ENCODE results near the gene NTN1. TPM values are rescaled to one million over a fixed set of nuclear protein-coding genes. Genes with fewer than 3 reads are reported as not detected.
A peak's percentile ranks its signal among the peaks of the same experiment; 100 is the strongest.
"Not testable (repeated sequence)": the region's sequence is repeated elsewhere in the genome, so short reads cannot be mapped to it uniquely, and the experiment has no call there.

Gene NTN1
- total RNA-seq, 1 donor from 2014 or later, result 2.5 TPM

DNA sequence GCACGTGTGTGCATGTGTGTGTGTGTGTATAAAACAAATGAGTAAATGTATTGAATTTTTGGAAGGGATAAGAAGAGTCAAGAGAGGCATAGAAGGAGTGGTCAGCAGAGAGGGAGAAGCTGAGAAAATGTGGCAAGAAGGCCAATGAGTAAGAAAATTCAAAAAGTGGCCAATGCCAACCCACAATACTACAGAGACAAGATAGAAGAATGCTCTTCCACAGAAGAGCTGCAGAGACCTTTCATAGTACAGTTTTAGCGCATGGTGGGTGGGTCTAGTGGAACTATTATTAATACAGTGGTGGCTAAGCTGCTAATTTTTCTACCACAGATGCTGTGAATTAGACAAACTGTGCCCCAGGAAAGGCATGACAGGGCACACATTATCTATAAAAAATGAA, 233.5 kb downstream of the NTN1 start:
- Mint-ChIP-seq H3K4me1 (peaks cover 26% of the 10 kb centered on the region), H3K27ac (no peak overlapping the region), H3K9me3 (no peaks in the 10 kb centered on the region), H3K27me3 (ENCODE audit: low read depth) (peaks cover 1% of the 10 kb centered on the region), H3K36me3 (peaks cover 2% of the 10 kb centered on the region), H3K4me3 (no peak overlapping the region)
- no peak for DNase-seq (ENCODE audit: low spot score in 2 of 2, unreplicated experiment in 2 of 2)
- TF ChIP-seq, protein P1, sequence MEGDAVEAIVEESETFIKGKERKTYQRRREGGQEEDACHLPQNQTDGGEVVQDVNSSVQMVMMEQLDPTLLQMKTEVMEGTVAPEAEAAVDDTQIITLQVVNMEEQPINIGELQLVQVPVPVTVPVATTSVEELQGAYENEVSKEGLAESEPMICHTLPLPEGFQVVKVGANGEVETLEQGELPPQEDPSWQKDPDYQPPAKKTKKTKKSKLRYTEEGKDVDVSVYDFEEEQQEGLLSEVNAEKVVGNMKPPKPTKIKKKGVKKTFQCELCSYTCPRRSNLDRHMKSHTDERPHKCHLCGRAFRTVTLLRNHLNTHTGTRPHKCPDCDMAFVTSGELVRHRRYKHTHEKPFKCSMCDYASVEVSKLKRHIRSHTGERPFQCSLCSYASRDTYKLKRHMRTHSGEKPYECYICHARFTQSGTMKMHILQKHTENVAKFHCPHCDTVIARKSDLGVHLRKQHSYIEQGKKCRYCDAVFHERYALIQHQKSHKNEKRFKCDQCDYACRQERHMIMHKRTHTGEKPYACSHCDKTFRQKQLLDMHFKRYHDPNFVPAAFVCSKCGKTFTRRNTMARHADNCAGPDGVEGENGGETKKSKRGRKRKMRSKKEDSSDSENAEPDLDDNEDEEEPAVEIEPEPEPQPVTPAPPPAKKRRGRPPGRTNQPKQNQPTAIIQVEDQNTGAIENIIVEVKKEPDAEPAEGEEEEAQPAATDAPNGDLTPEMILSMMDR (IDR thresholded peaks at IDR 0.05; ENCODE audit: unreplicated experiment), result no peak

DNA sequence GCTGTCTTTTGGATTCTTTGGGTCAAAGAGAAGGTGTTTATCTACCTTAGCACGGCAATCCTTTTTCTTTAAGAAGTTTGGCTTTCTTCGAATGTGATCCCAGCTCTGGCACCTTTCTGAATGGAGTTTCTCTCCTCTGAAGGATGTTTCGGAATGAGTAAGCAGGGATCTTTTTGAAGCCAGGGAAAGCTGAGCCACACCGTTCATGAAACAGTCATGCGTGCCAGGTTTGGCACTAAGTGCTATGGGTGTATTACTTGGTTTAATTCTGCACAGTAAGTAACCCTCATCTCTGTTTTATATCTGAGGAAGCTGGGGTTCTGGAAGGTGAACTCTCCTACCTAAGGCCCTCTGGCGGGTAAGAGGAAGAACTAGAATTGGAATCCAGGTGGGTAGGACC, 234.5 kb downstream of the NTN1 start:
- no peak for DNase-seq (ENCODE audit: low spot score in 2 of 2, unreplicated experiment in 2 of 2)
- peaks cover 2% of the 10 kb centered on the region for H3K36me3 Mint-ChIP-seq
- TF ChIP-seq, protein P1 (IDR thresholded peaks at IDR 0.05; ENCODE audit: unreplicated experiment), result no peak
- H3K27ac Mint-ChIP-seq, result no peak overlapping the region
- peaks cover 1% of the 10 kb centered on the region for H3K27me3 Mint-ChIP-seq (ENCODE audit: low read depth)
- H3K4me1 Mint-ChIP-seq, result peaks cover 26% of the 10 kb centered on the region
- H3K9me3 Mint-ChIP-seq, result no peaks in the 10 kb centered on the region
- no peak overlapping the region for H3K4me3 Mint-ChIP-seq

DNA sequence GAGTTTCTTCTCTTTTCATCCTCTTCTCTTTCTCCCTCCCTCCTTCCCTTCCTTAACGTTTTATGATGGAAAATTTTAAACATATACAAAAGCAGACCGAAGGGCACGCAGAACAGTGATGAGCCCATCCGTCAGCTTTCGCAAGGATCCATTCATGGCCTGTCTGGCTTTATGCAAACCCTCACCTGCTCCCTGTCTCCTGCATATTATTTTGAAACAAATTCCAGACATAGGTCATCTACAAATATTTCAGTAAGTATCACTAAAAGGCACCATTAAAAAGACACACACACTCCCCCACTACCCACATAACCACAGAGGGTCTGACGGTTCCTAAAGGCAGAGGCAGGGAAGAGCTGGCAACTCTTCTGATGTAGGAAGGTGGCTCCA, 235.0 kb downstream of the NTN1 start:
- Mint-ChIP-seq H3K36me3 (peaks cover 2% of the 10 kb centered on the region), H3K27ac (peak overlapping the region; percentile 17), H3K27me3 (ENCODE audit: low read depth) (peaks cover 1% of the 10 kb centered on the region), H3K4me1 (peaks cover 27% of the 10 kb centered on the region), H3K9me3 (no peaks in the 10 kb centered on the region), H3K4me3 (no peak overlapping the region)
- TF ChIP-seq, protein P1 (IDR thresholded peaks at IDR 0.05; ENCODE audit: unreplicated experiment), result no peak
- no peak for DNase-seq (ENCODE audit: low spot score in 2 of 2, unreplicated experiment in 2 of 2)

DNA sequence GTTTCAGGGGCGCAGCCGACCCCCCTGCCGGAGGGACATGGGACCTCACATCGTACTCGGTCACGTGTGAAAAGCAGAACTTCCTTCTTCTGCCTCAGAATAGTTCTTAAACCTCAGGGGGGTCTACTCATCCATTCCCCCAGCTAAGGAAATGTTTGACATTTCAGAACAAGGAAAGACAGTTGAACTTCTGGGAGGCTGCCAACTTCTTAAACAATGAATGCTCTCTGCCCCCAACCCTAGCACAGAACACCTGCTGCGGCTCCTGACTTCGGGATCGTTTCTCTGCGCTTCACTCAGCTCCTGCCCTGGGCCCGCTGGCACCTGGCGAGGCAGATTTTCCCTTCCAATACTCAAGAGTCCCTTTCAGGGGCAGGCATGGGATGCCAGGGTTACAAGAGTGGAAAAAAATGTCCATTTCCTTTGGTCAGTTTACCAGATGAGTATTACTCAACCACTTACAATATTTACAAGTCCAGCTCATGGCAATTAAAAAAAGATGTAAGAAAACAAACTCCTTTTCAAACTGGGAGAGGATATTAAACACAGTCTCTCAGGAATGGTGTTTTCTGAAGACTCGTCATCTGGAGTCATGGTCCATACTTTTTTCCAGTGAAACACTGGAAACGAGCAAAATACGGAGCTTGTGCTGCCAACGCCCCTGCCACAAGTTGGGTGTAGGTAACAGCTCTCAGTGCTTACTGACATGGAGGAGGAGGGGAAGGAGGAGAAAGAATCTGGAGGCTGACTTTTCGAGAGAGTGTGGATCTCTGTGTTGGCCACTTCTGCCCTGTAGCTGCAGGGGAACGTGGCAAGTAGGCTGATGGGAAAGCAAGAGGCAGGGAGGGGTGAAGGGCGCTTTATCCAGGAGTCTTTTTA, 235.7 kb downstream of the NTN1 start:
- Mint-ChIP-seq H3K36me3 (peaks cover 2% of the 10 kb centered on the region), H3K27ac (peak overlapping the region; percentile 64)

DNA sequence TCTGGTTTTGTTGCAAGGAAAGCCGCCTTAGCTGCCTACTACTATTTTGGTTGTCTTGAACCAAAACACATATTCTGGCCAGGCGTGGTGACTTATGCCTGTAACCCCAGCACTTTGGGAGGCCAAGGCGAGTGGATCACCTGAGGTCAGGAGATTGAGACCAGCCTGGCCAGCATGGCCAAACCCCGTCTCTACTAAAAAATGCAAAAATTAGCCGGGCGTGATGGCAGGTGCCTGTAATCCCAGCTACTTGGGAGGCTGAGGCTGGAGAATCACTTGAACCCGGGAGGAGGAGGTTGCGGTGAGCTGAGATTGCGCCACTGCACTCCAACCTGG, 236.3 kb downstream of the NTN1 start:
- DNase-seq (ENCODE audit: low spot score in 2 of 2, unreplicated experiment in 2 of 2); H3K27me3 Mint-ChIP-seq (ENCODE audit: low read depth); H3K27ac Mint-ChIP-seq; H3K36me3 Mint-ChIP-seq; H3K4me3 Mint-ChIP-seq; H3K9me3 Mint-ChIP-seq: not testable (repeated sequence)
- peaks cover 32% of the 10 kb centered on the region for H3K4me1 Mint-ChIP-seq

More for the DNA sequence above, 235.7 kb downstream of the NTN1 start:
- no peak for DNase-seq (ENCODE audit: low spot score in 2 of 2, unreplicated experiment in 2 of 2)
- Mint-ChIP-seq H3K4me3 (no peak overlapping the region), H3K27me3 (ENCODE audit: low read depth) (peaks cover 1% of the 10 kb centered on the region), H3K4me1 (peaks cover 32% of the 10 kb centered on the region), H3K9me3 (no peaks in the 10 kb centered on the region)
- TF ChIP-seq, protein P1 (IDR thresholded peaks at IDR 0.05; ENCODE audit: unreplicated experiment), result no peak

DNA sequence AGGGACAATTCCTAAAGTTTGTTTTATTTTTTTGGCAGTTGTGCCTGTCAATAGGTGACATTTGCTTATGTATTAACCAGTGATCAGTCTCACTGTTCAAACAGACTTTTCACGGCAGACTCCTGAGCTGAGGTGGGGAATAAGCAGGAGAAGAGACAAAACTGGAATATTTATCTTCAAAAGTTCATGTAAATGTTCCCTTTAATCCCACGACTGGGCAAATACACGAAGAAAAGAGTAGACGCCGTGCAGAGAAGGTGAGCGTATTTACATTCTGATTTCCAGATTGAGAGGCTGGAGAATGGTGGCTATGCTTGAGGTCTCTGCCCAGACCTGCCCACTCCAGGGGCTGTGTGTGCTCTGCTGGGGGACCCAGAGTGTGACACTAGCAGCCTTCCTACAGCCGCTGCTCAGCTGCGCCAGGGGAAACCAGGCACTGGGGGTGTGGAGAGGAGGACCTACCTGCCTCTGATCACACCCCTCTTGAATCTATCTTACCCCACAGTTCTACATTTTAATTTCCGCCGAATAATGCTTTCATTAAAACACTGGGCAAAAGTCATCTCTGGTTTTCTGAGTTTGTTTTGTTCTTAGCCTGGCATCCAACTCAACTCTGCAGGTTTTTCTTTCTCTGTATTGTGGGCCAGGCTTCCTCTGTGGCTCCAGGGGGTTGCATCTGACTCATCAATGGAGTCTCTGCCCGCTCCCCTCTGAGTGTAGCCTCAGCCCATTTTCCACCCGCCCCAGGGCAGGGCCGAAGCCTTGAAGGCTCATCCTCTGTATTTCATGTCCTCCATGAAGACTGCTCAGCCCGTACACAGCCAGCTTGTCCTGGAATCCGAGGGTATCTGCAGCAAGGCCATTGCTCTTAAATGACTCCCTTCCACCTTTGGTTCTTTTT, 237.1 kb downstream of the NTN1 start:
- H3K4me3 Mint-ChIP-seq, result no peak overlapping the region
- peaks cover under 1% of the 10 kb centered on the region for H3K9me3 Mint-ChIP-seq
- peaks cover 32% of the 10 kb centered on the region for H3K4me1 Mint-ChIP-seq
- TF ChIP-seq, protein P1 (IDR thresholded peaks at IDR 0.05; ENCODE audit: unreplicated experiment), result no peak
- DNase-seq (ENCODE audit: low spot score in 2 of 2, unreplicated experiment in 2 of 2), result no peak
- H3K27me3 Mint-ChIP-seq (ENCODE audit: low read depth), result peaks cover 1% of the 10 kb centered on the region
- peak overlapping the region; percentile 44 for H3K27ac Mint-ChIP-seq
- no peaks in the 10 kb centered on the region for H3K36me3 Mint-ChIP-seq
